Measurements from ENCODE around the gene PHC3. TPM values are rescaled to one million over a fixed set of nuclear protein-coding genes. Genes with fewer than 3 reads are reported as not detected.

The PHC3 gene
- total RNA-seq, 2 experiments from 2014 or later, result 143 to 150 TPM

DNA sequence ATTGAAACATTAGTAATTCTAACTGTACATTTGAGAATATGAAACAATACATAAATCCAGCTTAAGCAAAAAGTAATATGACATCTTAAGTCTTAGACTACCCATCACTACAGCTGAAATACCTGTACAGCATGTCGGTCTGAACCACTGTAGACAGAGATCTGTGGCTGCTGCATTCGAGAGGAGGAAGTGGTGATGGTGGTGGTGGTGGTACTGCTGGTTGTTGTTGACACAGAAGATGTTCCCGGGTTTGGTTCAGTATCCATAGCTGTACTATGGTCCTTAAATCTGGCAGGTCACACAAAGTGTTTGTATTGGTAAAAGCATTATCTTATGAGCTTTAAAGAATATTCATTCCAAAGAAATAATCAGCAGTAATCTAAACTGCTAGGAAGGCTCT, 2.9 kb downstream of the PHC3 start:
- peaks cover 72% of the 10 kb centered on the region for H3K36me3 Mint-ChIP-seq (ENCODE audit: low read depth)
- H3K27ac Mint-ChIP-seq, result peak overlapping the region; percentile 100
- ATAC-seq (ENCODE audit: poor library complexity) (peak; percentile 63), DNase-seq (peak; percentile 23 to 82 (median 48))
- peak overlapping the region; percentile 79 for H3K4me3 Mint-ChIP-seq
- H3K4me1 Mint-ChIP-seq (ENCODE audit: low read depth), result peaks cover 55% of the 10 kb centered on the region
- peaks cover 44% of the 10 kb centered on the region for H3K4me1 ChIP-seq (ENCODE audit: insufficient read depth, low read length)
- intact Hi-C loops (cut with DNase I, micrococcal nuclease), result loop anchor here (5.0 to 10.0 kb wide), 2 partner anchors 144 to 211 kb away; partner anchors contain the start of genes GPR160 (in 1 of the 2) and SEC62 (in 1 of the 2)
- H3K9me3 ChIP-seq (ENCODE audit: control insufficient read depth in 1 of 2, insufficient read depth in 1 of 2, low read length in 2 of 2), result no peaks in the 10 kb centered on the region
- H3K27ac ChIP-seq (ENCODE audit: low read depth in 1 of 2, low read length in 2 of 2), result peak overlapping the region in 1 of 2 donors; percentile 39
- H3K27me3 Mint-ChIP-seq, result no peaks in the 10 kb centered on the region
- H3K9me3 Mint-ChIP-seq, result no peaks in the 10 kb centered on the region
- no peaks in the 10 kb centered on the region for H3K27me3 ChIP-seq (ENCODE audit: control insufficient read depth in 1 of 2, insufficient read depth in 2 of 2, low read length in 2 of 2)
- no peak for TF ChIP-seq CTCF (IDR thresholded peaks at IDR 0.05)
- POLR2A ChIA-PET, result interaction anchor here (0.6 to 4.1 kb wide), 9 partner anchors 8 to 406 kb away, joined by 3 to 43 read pairs (median 7); partner anchors contain the start of genes MYNN, PRKCI and SEC62
- CTCF ChIA-PET, result interaction anchor here (0.7 to 1.8 kb wide), 3 partner anchors 11 to 26 kb away, joined by 3 to 6 read pairs (median 4); no protein-coding TSS in a partner anchor
- H3K4me3 ChIP-seq (ENCODE audit: low read length), result peak overlapping the region; percentile 96
- peaks cover 41% of the 10 kb centered on the region for H3K36me3 ChIP-seq (ENCODE audit: insufficient read depth, low read length)

GRCh38 chr3:170171563-170171962, 10.0 kb downstream of the PHC3 start:
- no peak for ATAC-seq (ENCODE audit: poor library complexity)
- H3K36me3 ChIP-seq (ENCODE audit: insufficient read depth, low read length), result peaks cover 89% of the 10 kb centered on the region
- no peak overlapping the region for H3K4me3 ChIP-seq (ENCODE audit: low read length)

GRCh38 chr3:170164717-170165116, 16.8 kb downstream of the PHC3 start:
- CTCF ChIA-PET, result no interaction called here
- H3K4me1 Mint-ChIP-seq (ENCODE audit: low read depth), result peaks cover 69% of the 10 kb centered on the region

More at GRCh38 chr3:170171563-170171962, 10.0 kb downstream of the PHC3 start:
- intact Hi-C loops (cut with DNase I, micrococcal nuclease), result loop anchor here in 1 of 2 experiments (10.0 kb wide), 1 partner anchor 137 kb away; the partner anchor contains the start of gene GPR160
- TF ChIP-seq CTCF (IDR thresholded peaks at IDR 0.05), result no peak
- H3K4me1 ChIP-seq (ENCODE audit: insufficient read depth, low read length), result peaks cover 24% of the 10 kb centered on the region
- H3K27me3 Mint-ChIP-seq, result no peaks in the 10 kb centered on the region
- peaks cover 72% of the 10 kb centered on the region for H3K4me1 Mint-ChIP-seq (ENCODE audit: low read depth)
- peak overlapping the region; percentile 82 for H3K27ac Mint-ChIP-seq
- peaks cover 96% of the 10 kb centered on the region for H3K36me3 Mint-ChIP-seq (ENCODE audit: low read depth)
- peak overlapping the region; percentile 71 for H3K4me3 Mint-ChIP-seq
- CTCF ChIA-PET, result interaction anchor here (0.6 to 1.2 kb wide), 2 partner anchors 17 to 30 kb away, joined by 3 read pairs; no protein-coding TSS in a partner anchor
- POLR2A ChIA-PET, result interaction anchor here (0.9 to 4.0 kb wide), 8 partner anchors 8 to 398 kb away, joined by 3 to 43 read pairs (median 4); partner anchors contain the start of genes MYNN and PHC3
- no peaks in the 10 kb centered on the region for H3K27me3 ChIP-seq (ENCODE audit: control insufficient read depth in 1 of 2, insufficient read depth in 2 of 2, low read length in 2 of 2)
- no peaks in the 10 kb centered on the region for H3K9me3 ChIP-seq (ENCODE audit: control insufficient read depth in 1 of 2, insufficient read depth in 1 of 2, low read length in 2 of 2)
- DNase-seq, result no peak
- H3K9me3 Mint-ChIP-seq, result no peaks in the 10 kb centered on the region
- no peak overlapping the region for H3K27ac ChIP-seq (ENCODE audit: low read depth in 1 of 2, low read length in 2 of 2)

More at GRCh38 chr3:170164717-170165116, 16.8 kb downstream of the PHC3 start:
- Mint-ChIP-seq H3K27ac (peak overlapping the region; percentile 81), H3K36me3 (ENCODE audit: low read depth) (peaks cover 94% of the 10 kb centered on the region), H3K9me3 (no peaks in the 10 kb centered on the region), H3K4me3 (peak overlapping the region; percentile 7), H3K27me3 (no peaks in the 10 kb centered on the region)
- TF ChIP-seq CTCF (IDR thresholded peaks at IDR 0.05), result no peak
- no peaks in the 10 kb centered on the region for H3K27me3 ChIP-seq (ENCODE audit: control insufficient read depth in 1 of 2, insufficient read depth in 2 of 2, low read length in 2 of 2)
- peaks cover 80% of the 10 kb centered on the region for H3K36me3 ChIP-seq (ENCODE audit: insufficient read depth, low read length)
- no peaks in the 10 kb centered on the region for H3K9me3 ChIP-seq (ENCODE audit: control insufficient read depth in 1 of 2, insufficient read depth in 1 of 2, low read length in 2 of 2)
- POLR2A ChIA-PET, result interaction anchor here (0.6 to 1.1 kb wide), 3 partner anchors 10 to 17 kb away, joined by 3 read pairs; partner anchors contain the start of gene PHC3
- peaks cover 40% of the 10 kb centered on the region for H3K4me1 ChIP-seq (ENCODE audit: insufficient read depth, low read length)
- ATAC-seq (ENCODE audit: poor library complexity) (no peak), DNase-seq (no peak)
- no peak overlapping the region for H3K27ac ChIP-seq (ENCODE audit: low read depth in 1 of 2, low read length in 2 of 2)
- intact Hi-C loops (cut with DNase I, micrococcal nuclease), result loop anchor here in 1 of 2 experiments (5.0 kb wide), 2 partner anchors 37 to 67 kb away; no protein-coding TSS in a partner anchor
- no peak overlapping the region for H3K4me3 ChIP-seq (ENCODE audit: low read length)
